H9 (cell line): ENCODE results near the gene PCDH9. TPM values are rescaled to one million over a fixed set of nuclear protein-coding genes. Genes with fewer than 3 reads are reported as not detected.

ENCODE experiments used
- DNase-seq: peaks from one replicate; pipeline ENCODE4 v3.0.0-alpha.2; 2017
- H2AFZ ChIP-seq: one replicate; pipeline ENCODE4 v1.6.1; 2013; ENCODE audit warnings: mild to moderate bottlenecking, low read length, control low read depth, moderate library complexity
- H2AK5ac ChIP-seq: 2 replicates; pipeline ENCODE4 v1.6.1; 2013; ENCODE audit warnings: low read length, control low read depth, mixed read lengths; ENCODE audit not compliant: insufficient read length
- H2BK120ac ChIP-seq: one replicate; pipeline ENCODE4 v1.6.1; 2013; ENCODE audit warnings: low read depth, mild to moderate bottlenecking, low read length, control low read depth, inconsistent platforms; ENCODE audit not compliant: poor library complexity, severe bottlenecking
- H2BK12ac ChIP-seq: 2 replicates; pipeline ENCODE4 v1.6.1; 2013; ENCODE audit warnings: low read length, control low read depth, mixed read lengths, low read depth; ENCODE audit not compliant: insufficient read length
- H2BK15ac ChIP-seq: 2 replicates; pipeline ENCODE4 v1.6.1; 2013; ENCODE audit warnings: low read depth, low read length, control low read depth
- H2BK20ac ChIP-seq: one replicate; pipeline ENCODE4 v1.6.1; 2013; ENCODE audit warnings: low read depth, mild to moderate bottlenecking, low read length, control low read depth, inconsistent platforms; ENCODE audit not compliant: poor library complexity, severe bottlenecking
- H2BK5ac ChIP-seq: 2 replicates; pipeline ENCODE4 v1.6.1; 2013; ENCODE audit warnings: low read length, control low read depth, mixed read lengths; ENCODE audit not compliant: insufficient read length
- H3K14ac ChIP-seq: 2 replicates; pipeline ENCODE4 v1.6.1; 2013; ENCODE audit warnings: low read length, control low read depth; ENCODE audit not compliant: insufficient read depth
- H3K18ac ChIP-seq: 2 replicates; pipeline ENCODE4 v1.6.1; 2013; ENCODE audit warnings: low read depth, mild to moderate bottlenecking, mixed read lengths, low read length, control low read depth; ENCODE audit not compliant: insufficient read length
- H3K23ac ChIP-seq: 2 replicates; pipeline ENCODE4 v1.6.1; 2013; ENCODE audit warnings: low read length, control low read depth, mixed read lengths, low read depth; ENCODE audit not compliant: insufficient read length
- H3K23me2 ChIP-seq: 2 replicates; pipeline ENCODE4 v1.6.1; 2013; ENCODE audit warnings: low read depth, mild to moderate bottlenecking, mixed read lengths, low read length, control low read depth; ENCODE audit not compliant: insufficient read length, poor library complexity, severe bottlenecking
- H3K27ac ChIP-seq: 2 replicates; pipeline ENCODE4 v1.5.1; 2013; ENCODE audit warnings: low read length, control low read depth, mixed read lengths, low read depth; ENCODE audit not compliant: insufficient read length
- H3K27me3 ChIP-seq: 2 replicates; pipeline ENCODE4 v1.6.1; 2013; ENCODE audit warnings: low read length, control low read depth, inconsistent platforms; ENCODE audit not compliant: insufficient read depth
- H3K4ac ChIP-seq: 2 replicates; pipeline ENCODE4 v1.6.1; 2013; ENCODE audit warnings: low read depth, mild to moderate bottlenecking, control low read depth, inconsistent platforms, low read length, moderate library complexity
- H3K4me1 ChIP-seq: 2 replicates; pipeline ENCODE4 v1.6.1; 2013; ENCODE audit warnings: low read length, control low read depth, inconsistent platforms; ENCODE audit not compliant: insufficient read depth
- H3K4me2 ChIP-seq: 2 replicates; pipeline ENCODE4 v1.6.1; 2013; ENCODE audit warnings: low read length, control low read depth, mixed read lengths; ENCODE audit not compliant: insufficient read length, insufficient read depth
- H3K56ac ChIP-seq: 2 replicates; pipeline ENCODE4 v1.6.1; 2013; ENCODE audit warnings: low read depth, mild to moderate bottlenecking, mixed read lengths, low read length, control low read depth; ENCODE audit not compliant: insufficient read length
- H3K79me1 ChIP-seq: 2 replicates; pipeline ENCODE4 v1.6.1; 2013; ENCODE audit warnings: low read depth, mild to moderate bottlenecking, moderate library complexity, low read length, control low read depth, inconsistent platforms; ENCODE audit not compliant: insufficient read depth, poor library complexity, severe bottlenecking
- H3K79me2 ChIP-seq: 2 replicates; pipeline ENCODE4 v1.6.1; 2013; ENCODE audit warnings: low read length, control low read depth, inconsistent platforms; ENCODE audit not compliant: insufficient read depth
- H3K9ac ChIP-seq: 2 replicates; pipeline ENCODE4 v1.6.1; 2013; ENCODE audit warnings: low read length, control low read depth, mixed read lengths; ENCODE audit not compliant: insufficient read length; ENCODE audit errors: extremely low read depth
- H3K9me3 ChIP-seq: one replicate; pipeline ENCODE4 v1.6.1; 2013; ENCODE audit warnings: low read depth, low read length, inconsistent platforms; ENCODE audit not compliant: control insufficient read depth
- H3T11ph ChIP-seq: one replicate; pipeline ENCODE4 v1.6.1; 2013; ENCODE audit warnings: mild to moderate bottlenecking, low read length, control low read depth, inconsistent platforms
- H4K20me1 ChIP-seq: one replicate; pipeline ENCODE4 v1.6.1; 2013; ENCODE audit not compliant: control insufficient read depth, insufficient read length, insufficient read depth
- H4K5ac ChIP-seq: 2 replicates; pipeline ENCODE4 v1.6.1; 2013; ENCODE audit warnings: low read depth, mild to moderate bottlenecking, mixed read lengths, low read length, control low read depth; ENCODE audit not compliant: insufficient read length
- H4K8ac ChIP-seq: replicated peaks from 2 replicates; pipeline ENCODE4 v1.6.1; 2013; ENCODE audit warnings: low read length, control low read depth, mixed read lengths, low read depth; ENCODE audit not compliant: insufficient read length
- H4K91ac ChIP-seq: 2 replicates; pipeline ENCODE4 v1.6.1; 2013; ENCODE audit warnings: low read depth, mild to moderate bottlenecking, moderate library complexity, mixed read lengths, low read length, control low read depth; ENCODE audit not compliant: insufficient read length
- H3K27ac Mint-ChIP-seq, 3 experiments: 2 replicates in 2 of 3; 3 replicates in 1 of 3; pipeline ENCODE4 v1.8.0; 2020 to 2021; ENCODE audit warnings: mixed read lengths in 3 of 3, mild to moderate bottlenecking in 1 of 3, moderate library complexity in 1 of 3
- H3K27me3 Mint-ChIP-seq: 2 replicates; pipeline ENCODE4 v1.8.0; 2021; ENCODE audit warnings: low read depth, mild to moderate bottlenecking, moderate library complexity, mixed read lengths
- H3K36me3 Mint-ChIP-seq, 3 experiments: 2 replicates in 2 of 3; 3 replicates in 1 of 3; pipeline ENCODE4 v1.8.0; 2020 to 2021; ENCODE audit warnings: low read depth in 3 of 3, mixed read lengths in 3 of 3; ENCODE audit not compliant: insufficient read depth in 1 of 3
- H3K4me1 Mint-ChIP-seq, 2 experiments: 2 replicates each; pipeline ENCODE4 v1.8.0; 2020; ENCODE audit warnings: mixed read lengths in 2 of 2
- H3K4me3 Mint-ChIP-seq, 2 experiments: 2 replicates in 1 of 2; 3 replicates in 1 of 2; pipeline ENCODE4 v1.8.0; 2020 to 2021; ENCODE audit warnings: mild to moderate bottlenecking in 2 of 2, mixed read lengths in 2 of 2, moderate library complexity in 1 of 2
- H3K9me3 Mint-ChIP-seq, 2 experiments: 2 replicates in 1 of 2; 3 replicates in 1 of 2; pipeline ENCODE4 v1.8.0; 2020; ENCODE audit warnings: mild to moderate bottlenecking in 2 of 2, mixed read lengths in 2 of 2, moderate library complexity in 1 of 2
- CTCF ChIP-seq: fragments of 200-600 bp; sonication (generic); conservative IDR thresholded peaks from 3 replicates; pipeline ENCODE4 v1.8.0; 2021; ENCODE audit warnings: antibody characterized with exemption, mild to moderate bottlenecking
- WGBS: extraction: QIAGEN DNeasy Blood & Tissue Kit; methylation state at CpG from one replicate; pipeline ENCODE4 v1.1.7; 2013; ENCODE audit warnings: missing lambda C conversion rate, low lambda C conversion rate, mixed read lengths; ENCODE audit not compliant: insufficient read length; ENCODE audit errors: extremely low coverage; 5-methylcytosine and 5-hydroxymethylcytosine counted together
- total RNA-seq: library from RNA; stranded (reverse); gene quantifications from 2 replicates; pipeline ENCODE4 v1.2.1, GENCODE V29; 2021

PCDH9 gene
- total RNA-seq, 1 experiment from 2014 or later, result 0.11 TPM

DNA sequence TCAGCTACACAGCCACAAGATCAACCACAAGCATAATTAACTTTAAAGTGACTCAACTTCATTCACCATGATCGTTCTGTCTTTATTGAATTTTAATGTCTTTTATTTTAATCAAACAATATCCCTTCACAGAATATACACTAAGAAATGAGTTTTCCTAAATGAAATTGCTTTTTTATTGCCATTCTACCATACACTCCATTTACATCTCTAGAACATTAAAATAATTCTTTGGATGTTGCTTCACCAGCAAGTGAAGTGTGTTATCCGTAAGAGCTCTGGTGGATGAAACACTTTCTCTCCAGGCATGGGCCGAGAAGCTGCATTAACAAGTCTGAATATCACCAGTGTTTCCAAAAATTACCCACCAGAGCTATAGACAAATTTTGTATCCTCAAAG lies 789.2 kb downstream of the PCDH9 start:
- H3K4me1 Mint-ChIP-seq, result no peaks in the 10 kb centered on the region
- Histone ChIP-seq H3K4ac (no peak overlapping the region), H3K23ac (no peak overlapping the region), H2BK5ac (no peak overlapping the region), H2BK12ac (no peak overlapping the region), H3K18ac (no peak overlapping the region), H2AK5ac (no peak overlapping the region), H3K27ac (no peak overlapping the region), H3K4me1 (no peaks in the 10 kb centered on the region), H3K9ac (no peak overlapping the region), H3K4me2 (no peak overlapping the region), H4K91ac (no peak overlapping the region), H3T11ph (no peak overlapping the region), H3K79me1 (no peaks in the 10 kb centered on the region), H2AFZ (no peak overlapping the region), H3K79me2 (no peaks in the 10 kb centered on the region), H3K56ac (no peak overlapping the region), H4K8ac (no peak overlapping the region), H3K9me3 (no peaks in the 10 kb centered on the region), H2BK15ac (no peak overlapping the region), H2BK20ac (no peak overlapping the region), H3K23me2 (no peaks in the 10 kb centered on the region), H3K14ac (no peak overlapping the region), H4K5ac (no peak overlapping the region), H2BK120ac (no peak overlapping the region), H3K27me3 (no peaks in the 10 kb centered on the region), H4K20me1 (no peaks in the 10 kb centered on the region)
- H3K4me3 Mint-ChIP-seq, result no peak overlapping the region
- H3K9me3 Mint-ChIP-seq, result no peaks in the 10 kb centered on the region
- H3K36me3 Mint-ChIP-seq, result no peaks in the 10 kb centered on the region
- no peak overlapping the region for H3K27ac Mint-ChIP-seq
- no CpG with 5 or more reads among the region's 3 CpGs for WGBS
- no peak for TF ChIP-seq CTCF
- no peak for DNase-seq
- H3K27me3 Mint-ChIP-seq, result no peaks in the 10 kb centered on the region
